T-helper 1 cell treated with Interleukin-12 subunit alpha and Interleukin-12 subunit beta and Interleukin-4 antibody, amounts not matched to agents 30 ng/mL and 1 ng/mL, for 36 hours (primary cell): Measurements from ENCODE around the gene IKZF2. TPM values are rescaled to one million over a fixed set of nuclear protein-coding genes. Genes with fewer than 3 reads are reported as not detected.

Experiments used
- intact Hi-C: fragments of 100-400 bp; cut with micrococcal nuclease; formaldehyde crosslinking; loops from one replicate; pipeline ENCODE4 v1.15.1; 2024
- total RNA-seq: library from RNA; stranded (reverse); gene quantifications from 2 replicates; pipeline ENCODE4 v1.2.3, GENCODE V29; 2022

IKZF2 gene
- total RNA-seq, 1 donor from 2014 or later: 2.6 TPM

- intact Hi-C loops: no loop called here
Observed at GRCh38 chr2:212961255-212961654, 190.2 kb downstream of the IKZF2 start.

GRCh38 chr2:212960336-212960735 is 191.1 kb downstream of the IKZF2 start:
- intact Hi-C loops: no loop called here

- intact Hi-C loops: loop anchor here (5.0 kb wide), 2 partner anchors 182 to 193 kb away; partner anchors contain the start of gene IKZF2
Observed at GRCh38 chr2:212959471-212960117, 191.8 kb downstream of the IKZF2 start.

GRCh38 chr2:212958757-212959295 is 192.6 kb downstream of the IKZF2 start:
- intact Hi-C loops: loop anchor here (5.0 kb wide), 2 partner anchors 182 to 193 kb away; partner anchors contain the start of gene IKZF2

GRCh38 chr2:212958133-212958532 is 193.3 kb downstream of the IKZF2 start:
- intact Hi-C loops: loop anchor here (5.0 kb wide), 2 partner anchors 181 to 194 kb away; partner anchors contain the start of gene IKZF2

GRCh38 chr2:212957624-212958023 is 193.8 kb downstream of the IKZF2 start:
- intact Hi-C loops: loop anchor here (5.0 kb wide), 2 partner anchors 180 to 195 kb away; partner anchors contain the start of gene IKZF2

GRCh38 chr2:212956665-212957607 is 194.5 kb downstream of the IKZF2 start:
- intact Hi-C loops: loop anchor here (5.0 kb wide), 2 partner anchors 180 to 195 kb away; partner anchors contain the start of gene IKZF2

- intact Hi-C loops: no loop called here
Observed at GRCh38 chr2:212953170-212953920, 198.1 kb downstream of the IKZF2 start.

- intact Hi-C loops: no loop called here
Observed at GRCh38 chr2:212949786-212950185, 201.6 kb downstream of the IKZF2 start.

Other genes starting within 250 kb of the IKZF2 start
- gene SPAG16, start 132.9 kb upstream of the IKZF2 start, total RNA-seq: 6.5 and 9.0 TPM in 2 replicates